NCI-H2081 (cell line): ENCODE measurements around the gene PXDC1.
"Not testable (repeated sequence)": the region's sequence is repeated elsewhere in the genome, so short reads cannot be mapped to it uniquely, and the experiment has no call there.

ENCODE experiments used
- DNase-seq, 2 experiments: peaks; one replicate each; lab custom pipeline; 2025; lab: John Stamatoyannopoulos, UW

Gene PXDC1

GRCh38 chr6:3762359-3762758 is 10.8 kb upstream of the PXDC1 start:
- DNase-seq = no peak

DNA sequence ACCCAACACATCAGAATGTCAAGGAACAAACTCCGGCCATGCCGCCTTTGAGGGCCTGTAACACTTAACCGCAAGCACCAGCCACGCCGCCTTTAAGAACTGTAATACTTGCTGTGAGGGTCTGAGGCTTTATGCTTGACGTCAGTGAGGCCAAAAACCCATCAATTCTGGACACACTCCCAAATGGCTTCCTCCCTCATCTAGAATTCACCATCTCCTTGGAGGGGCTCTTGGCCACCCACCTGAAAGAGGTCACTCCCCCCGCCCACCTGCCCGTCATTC is 10.4 kb upstream of the PXDC1 start:
- DNase-seq = no peak

- no peak for DNase-seq
Measured at GRCh38 chr6:3759646-3760232, 8.2 kb upstream of the PXDC1 start.

DNA sequence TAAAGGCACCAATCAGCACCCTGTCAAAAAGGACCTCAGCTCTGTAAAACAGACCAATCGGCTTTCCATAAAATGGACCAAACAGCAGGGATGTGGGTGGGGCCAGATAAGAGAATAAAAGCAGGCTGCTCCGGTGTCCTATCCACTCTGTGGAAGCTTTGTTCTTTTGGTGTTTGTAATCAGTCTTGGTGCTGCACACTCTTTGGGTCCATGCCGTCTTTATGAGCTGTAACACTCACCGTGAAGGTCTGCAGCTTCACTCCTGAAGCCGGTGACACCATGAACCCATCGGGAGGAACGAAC is 7.3 kb upstream of the PXDC1 start:
- no peak for DNase-seq

DNA sequence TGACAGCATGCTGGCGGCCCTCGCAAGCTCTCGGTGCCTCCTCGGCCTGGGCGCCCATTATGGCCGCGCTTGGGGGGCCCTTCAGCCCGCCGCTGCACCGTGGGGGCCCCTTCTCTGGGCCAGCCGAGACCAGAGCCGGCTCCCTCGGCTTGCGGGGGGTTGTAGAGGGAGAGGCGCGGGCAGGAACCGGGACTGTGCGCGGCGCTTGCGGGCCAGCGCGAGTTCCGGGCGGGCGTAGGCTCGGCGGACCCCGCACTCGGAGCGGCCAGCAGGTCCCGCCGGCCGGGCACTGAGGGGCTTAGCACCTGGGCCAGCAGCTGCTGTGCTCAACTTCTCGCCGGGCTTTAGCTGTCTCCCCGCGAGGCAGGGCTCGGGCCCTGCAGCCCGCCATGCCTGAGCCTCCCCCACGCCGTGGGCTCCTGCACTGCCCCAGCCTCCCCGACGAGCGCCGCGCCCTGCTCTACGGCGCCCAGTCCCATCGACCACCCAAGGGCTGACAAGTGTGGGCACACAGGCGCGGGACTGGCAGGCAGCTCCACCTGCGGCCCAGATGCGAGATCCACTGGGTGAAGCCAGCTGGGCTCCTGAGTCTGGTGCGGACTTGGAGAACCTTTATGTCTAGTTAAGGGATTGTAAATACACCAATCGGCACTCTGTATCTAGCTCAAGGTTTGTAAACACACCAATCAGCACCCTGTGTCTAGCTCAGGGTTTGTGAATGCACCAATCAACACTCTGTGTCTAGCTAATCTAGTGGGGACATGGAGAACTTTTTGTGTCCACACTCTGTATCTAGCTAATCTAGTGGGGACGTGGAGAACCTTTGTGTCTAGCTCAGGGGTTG is 6.7 kb upstream of the PXDC1 start:
- DNase-seq = not testable (repeated sequence)

- DNase-seq = no peak
Measured at GRCh38 chr6:3757241-3757641, 5.7 kb upstream of the PXDC1 start.

DNA sequence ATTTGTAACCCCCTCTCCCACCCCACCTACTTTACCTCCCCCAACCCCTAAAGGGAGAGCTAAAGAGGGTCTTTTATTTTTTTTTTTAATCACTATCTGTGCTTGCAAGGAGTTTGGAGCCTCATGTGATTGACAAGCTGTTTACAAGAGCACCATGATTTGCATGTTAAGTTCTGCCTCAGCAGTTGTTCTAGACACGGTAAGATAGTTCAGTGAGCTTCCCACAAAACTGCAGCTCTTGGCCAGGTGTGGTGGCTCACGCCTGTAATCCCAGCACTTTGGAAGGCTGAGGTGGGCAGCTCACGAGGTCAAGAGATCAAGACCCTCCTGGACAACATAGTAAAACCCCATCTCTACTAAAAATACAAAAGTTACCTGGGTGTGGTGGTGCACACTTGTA is 5.0 kb upstream of the PXDC1 start:
- DNase-seq = no peak

DNA sequence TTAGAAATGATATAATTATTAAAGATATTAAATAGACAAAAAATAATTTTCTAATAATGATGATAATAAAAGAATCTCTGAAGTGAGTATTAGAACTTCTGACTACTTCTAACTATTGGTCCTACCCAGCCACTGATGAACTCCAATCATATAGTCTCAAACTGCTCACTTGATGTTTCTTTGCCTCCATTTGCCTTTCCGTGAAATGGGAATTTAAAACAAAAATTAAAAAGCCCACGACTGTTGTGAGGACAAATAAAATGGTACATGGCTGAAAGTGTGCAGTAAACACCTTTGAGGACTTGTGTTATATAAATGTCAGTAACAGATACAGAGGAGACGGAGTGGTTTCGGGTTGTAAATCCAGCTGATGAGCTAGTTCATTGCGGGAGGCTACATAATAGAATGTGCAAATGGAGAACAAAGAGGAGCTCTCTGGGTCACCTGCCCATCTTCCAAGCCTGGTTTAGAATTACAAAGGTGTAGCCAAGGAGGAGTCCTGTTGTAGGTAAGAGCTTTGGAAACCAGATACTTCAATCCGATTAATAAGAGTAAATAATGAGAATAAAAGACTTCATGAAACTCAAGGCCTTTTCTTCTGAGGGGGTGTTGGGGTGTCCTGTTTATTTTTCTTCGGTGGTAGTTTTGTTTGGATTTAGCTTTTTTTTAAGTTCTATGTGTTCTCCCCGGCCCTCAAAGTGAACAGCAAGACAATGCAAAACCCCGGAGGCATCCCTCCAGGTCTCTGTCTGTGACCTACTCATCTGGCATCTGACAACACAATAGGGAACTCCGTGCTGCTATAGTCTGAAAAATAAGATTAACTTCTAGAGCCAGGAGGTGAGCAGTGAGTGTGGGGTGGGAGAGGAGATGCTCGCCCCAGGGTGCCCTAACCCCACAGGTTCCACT is 4.4 kb upstream of the PXDC1 start:
- peak in 1 of 2 experiments; percentile 19 for DNase-seq

DNA sequence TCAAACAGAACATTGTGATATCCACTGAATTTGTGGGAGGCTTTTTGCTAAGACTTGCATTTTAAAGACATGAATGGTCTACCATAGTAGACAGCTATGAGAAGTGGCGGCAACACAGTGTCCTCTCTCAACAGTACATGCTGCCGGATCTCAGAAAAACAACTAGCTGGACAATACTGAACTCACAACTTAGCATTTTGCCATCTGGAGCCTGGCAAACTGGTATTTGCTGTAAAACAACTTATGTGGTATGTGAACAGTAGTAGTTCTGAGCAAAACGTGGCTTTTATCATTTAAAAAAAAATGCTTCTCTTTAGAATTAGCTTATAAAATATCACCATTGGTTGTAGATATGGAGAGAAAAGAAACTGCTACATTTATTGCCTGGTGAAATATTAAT is 3.3 kb upstream of the PXDC1 start:
- DNase-seq = no peak

- not testable (repeated sequence) for DNase-seq
Measured at GRCh38 chr6:3754032-3754725, 2.7 kb upstream of the PXDC1 start.

DNA sequence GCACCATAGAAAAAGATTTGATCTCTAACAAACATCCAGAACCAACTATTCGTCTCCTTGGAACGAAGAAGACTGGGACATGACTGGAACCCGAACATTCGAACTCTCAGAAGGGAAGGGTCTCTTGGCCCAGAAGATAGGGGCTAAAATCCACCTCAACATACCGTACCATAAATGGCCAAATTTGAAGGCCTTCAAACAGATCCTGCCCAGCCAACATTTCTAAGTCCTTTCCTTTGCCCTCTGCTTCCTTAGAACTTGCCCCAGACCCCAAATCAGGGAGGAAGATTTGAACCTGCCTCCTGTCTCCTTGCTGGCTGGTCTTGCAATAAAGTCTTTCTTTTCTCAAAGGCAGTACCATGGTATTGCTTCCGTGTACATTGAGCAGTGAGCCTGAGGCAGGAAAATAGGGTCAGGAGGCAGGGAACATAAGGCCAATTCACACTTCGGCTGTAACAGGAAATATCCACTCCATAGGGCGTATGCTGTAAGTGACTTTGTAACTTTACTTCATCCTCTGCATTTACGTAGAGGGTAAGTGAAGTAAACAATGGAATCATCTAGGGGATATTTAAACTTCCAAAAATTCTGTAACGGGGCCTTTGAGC is 1.8 kb upstream of the PXDC1 start:
- DNase-seq = no peak

DNA sequence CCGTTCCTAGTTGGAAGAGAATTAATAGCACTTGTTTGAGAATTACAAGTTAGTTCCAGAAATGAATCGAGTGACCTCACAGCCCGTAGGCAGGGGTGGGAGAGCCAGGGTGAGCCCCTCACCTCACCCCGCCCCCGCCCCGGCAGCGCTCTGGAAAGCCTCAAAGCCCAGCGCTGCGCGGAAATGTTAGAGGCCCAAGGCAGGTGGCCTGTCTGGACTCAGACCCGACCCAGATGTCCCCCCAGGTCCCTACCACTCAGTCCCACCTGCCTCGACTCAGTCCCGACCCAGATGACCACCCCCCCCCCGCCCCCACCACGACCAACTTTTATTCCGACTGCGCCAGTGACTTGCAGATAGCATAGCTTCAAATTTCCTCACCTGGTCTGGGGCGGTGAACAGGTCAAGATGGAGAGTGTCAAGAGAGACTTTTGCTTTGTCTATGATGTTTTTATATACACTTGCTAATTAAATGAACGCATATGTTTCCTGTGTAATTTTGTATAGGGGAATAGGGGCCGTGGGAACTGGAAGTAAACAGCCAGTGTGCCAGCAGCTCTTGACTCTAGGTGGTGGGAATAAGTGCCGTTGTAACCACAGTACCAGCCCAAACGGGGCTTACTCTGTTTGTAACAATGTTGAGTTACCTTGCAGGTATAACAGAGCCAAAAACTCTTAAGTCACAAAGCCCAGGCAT is 1.2 kb upstream of the PXDC1 start:
- DNase-seq = no peak

GRCh38 chr6:3751730-3752530 is 417 bp upstream of the PXDC1 start:
- DNase-seq = peak; percentile 29 to 46

DNA sequence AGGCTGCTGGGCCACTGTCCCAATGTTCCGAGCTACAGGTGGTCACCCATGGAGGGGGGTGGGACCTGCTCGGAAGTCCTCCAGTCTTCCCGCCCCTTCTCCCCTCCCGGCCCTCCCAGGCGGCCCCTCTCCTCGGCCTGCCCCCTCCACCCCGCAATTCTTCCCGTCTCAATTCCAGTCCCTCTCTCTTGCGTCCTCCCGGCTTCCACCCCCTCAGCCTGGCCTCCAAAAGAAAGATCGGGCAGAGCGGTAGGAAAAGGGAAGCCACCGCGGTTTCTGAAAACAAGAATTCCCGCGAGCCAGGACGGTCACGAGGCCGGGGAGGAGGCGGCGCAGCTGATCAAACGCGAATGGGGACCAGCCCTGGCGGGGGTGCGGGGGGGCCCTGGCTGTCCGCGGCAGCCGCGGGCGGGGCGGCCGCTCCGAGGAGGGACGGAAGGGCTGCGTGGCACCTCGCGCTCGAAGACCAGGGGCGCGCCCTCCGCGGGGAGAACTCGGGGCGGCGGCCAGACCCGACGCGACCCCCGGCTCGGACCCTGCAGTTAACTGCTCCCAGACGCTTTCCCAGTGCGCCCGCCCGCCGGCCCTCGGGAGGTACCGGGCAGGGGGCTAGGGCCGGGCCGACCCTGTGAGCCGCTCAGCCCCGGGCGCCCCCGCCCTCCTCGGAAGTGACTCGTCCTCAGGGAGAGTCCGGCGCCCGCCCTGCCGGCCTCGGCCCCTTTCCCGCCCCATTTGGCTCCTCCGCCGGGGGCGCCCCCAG is 1.0 kb downstream of the PXDC1 start:
- DNase-seq = peak in 1 of 2 experiments; percentile 38

- no peak for DNase-seq
Measured at GRCh38 chr6:3749977-3750316, 1.6 kb downstream of the PXDC1 start.

DNA sequence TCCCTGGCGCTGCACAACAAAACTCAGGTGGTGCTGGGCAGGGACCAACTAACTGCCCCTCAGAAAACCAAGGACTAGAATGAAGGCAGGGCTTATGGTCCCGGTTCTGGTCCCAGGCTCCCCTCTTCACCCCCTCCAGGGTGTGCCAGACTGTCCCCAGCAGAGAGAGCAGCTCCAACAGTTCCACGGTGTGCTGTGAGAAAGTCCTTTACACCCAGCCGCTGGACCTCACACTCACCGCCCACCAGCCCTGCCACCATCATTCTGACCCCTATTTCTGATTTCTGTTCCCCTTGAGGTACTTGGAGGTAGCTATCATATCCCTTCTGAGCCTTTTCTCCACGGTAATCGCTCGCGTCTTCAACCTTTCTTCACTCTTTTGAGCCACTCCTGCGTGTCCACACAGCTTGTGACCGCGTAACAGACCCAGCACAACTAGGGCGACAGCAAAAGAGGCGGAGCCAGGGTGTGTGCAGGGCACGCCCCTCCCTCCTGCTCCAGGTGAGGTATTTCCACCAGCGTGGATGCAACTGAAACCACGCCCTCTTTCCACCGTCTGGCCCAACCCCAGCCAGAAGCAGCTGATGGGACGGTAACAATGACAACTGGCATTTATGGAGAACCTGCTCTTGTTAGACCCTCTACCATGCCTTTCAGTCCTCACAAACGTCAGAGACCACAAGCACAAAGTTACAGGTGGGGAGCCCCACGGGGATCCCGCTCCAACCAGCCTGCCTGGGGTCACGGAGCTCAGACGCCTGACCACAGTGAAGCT is 2.3 kb downstream of the PXDC1 start:
- DNase-seq = no peak

GRCh38 chr6:3748208-3749066 is 3.1 kb downstream of the PXDC1 start:
- DNase-seq = peak in 1 of 2 experiments; percentile 28

GRCh38 chr6:3747100-3747737 is 4.3 kb downstream of the PXDC1 start:
- no peak for DNase-seq
